AG10803 (cell line): Measurements from ENCODE around the gene SMIM11.
"Not testable (repeated sequence)": the region's sequence is repeated elsewhere in the genome, so short reads cannot be mapped to it uniquely, and the experiment has no call there.

Source experiments
- DNase-seq: peaks from one replicate; pipeline ENCODE4 v3.0.0; 2010; ENCODE audit warnings: low read depth
- H3K4me3 ChIP-seq: 2 replicates; pipeline ENCODE4 v1.5.1; 2011; ENCODE audit warnings: mild to moderate bottlenecking, low read length, control low read depth

Gene SMIM11

GRCh38 chr21:34405686-34406085 lies 30.4 kb downstream of the SMIM11 start:
- DNase-seq: not testable (repeated sequence)

GRCh38 chr21:34406102-34406501 lies 30.8 kb downstream of the SMIM11 start:
- not testable (repeated sequence) for DNase-seq, H3K4me3 ChIP-seq

More at GRCh38 chr21:34405686-34406085, 30.4 kb downstream of the SMIM11 start:
- H3K4me3 ChIP-seq: not testable (repeated sequence)

GRCh38 chr21:34406676-34407075 lies 31.4 kb downstream of the SMIM11 start:
- DNase-seq, H3K4me3 ChIP-seq: not testable (repeated sequence)

GRCh38 chr21:34407294-34407693 lies 32.0 kb downstream of the SMIM11 start:
- not testable (repeated sequence) for H3K4me3 ChIP-seq, DNase-seq

GRCh38 chr21:34417448-34418077 lies 42.3 kb downstream of the SMIM11 start:
- DNase-seq, H3K4me3 ChIP-seq: not testable (repeated sequence)

- DNase-seq, H3K4me3 ChIP-seq: not testable (repeated sequence)
These were observed 48.5 kb downstream of the SMIM11 start, which contains the start of gene SMIM34 for GRCh38 chr21:34423805-34424204. Gene SMIM34 (minus strand): TSS chr21:34423951. CDS start chr21:34423839, 112 bp downstream.

GRCh38 chr21:34427339-34427738 lies 52.0 kb downstream of the SMIM11 start:
- not testable (repeated sequence) for DNase-seq, H3K4me3 ChIP-seq

- H3K4me3 ChIP-seq: not testable (repeated sequence)
These were observed 53.1 kb downstream of the SMIM11 start for GRCh38 chr21:34428441-34428840.

GRCh38 chr21:34429710-34430109 lies 54.4 kb downstream of the SMIM11 start:
- H3K4me3 ChIP-seq, DNase-seq: not testable (repeated sequence)

More at GRCh38 chr21:34428441-34428840, 53.1 kb downstream of the SMIM11 start:
- not testable (repeated sequence) for DNase-seq
